GM12892 (cell line): ENCODE results near the gene GPATCH1.

Experiments
- DNase-seq: peaks from one replicate; pipeline ENCODE4 v3.0.0; 2011; ENCODE audit not compliant: insufficient read length
- FAIRE-seq: peaks from 2 replicates; lab custom pipeline; 2011; peaks lifted over from hg19 to GRCh38; lab: Jason Lieb, UNC
- POLR2A ChIP-seq: IDR thresholded peaks from 2 replicates; pipeline ENCODE4 v1.6.1; 2011; ENCODE audit warnings: low read depth, low read length, control low read depth
- POLR2AphosphoS5 ChIP-seq: IDR thresholded peaks from 2 replicates; pipeline ENCODE4 v1.6.1; 2011; ENCODE audit warnings: low read depth, low read length, control low read depth
- TAF1 ChIP-seq: IDR thresholded peaks from 2 replicates; pipeline ENCODE4 v1.6.1; 2011; ENCODE audit warnings: low read depth, mild to moderate bottlenecking, control low read depth, low read length, borderline replicate concordance

Gene GPATCH1

DNA sequence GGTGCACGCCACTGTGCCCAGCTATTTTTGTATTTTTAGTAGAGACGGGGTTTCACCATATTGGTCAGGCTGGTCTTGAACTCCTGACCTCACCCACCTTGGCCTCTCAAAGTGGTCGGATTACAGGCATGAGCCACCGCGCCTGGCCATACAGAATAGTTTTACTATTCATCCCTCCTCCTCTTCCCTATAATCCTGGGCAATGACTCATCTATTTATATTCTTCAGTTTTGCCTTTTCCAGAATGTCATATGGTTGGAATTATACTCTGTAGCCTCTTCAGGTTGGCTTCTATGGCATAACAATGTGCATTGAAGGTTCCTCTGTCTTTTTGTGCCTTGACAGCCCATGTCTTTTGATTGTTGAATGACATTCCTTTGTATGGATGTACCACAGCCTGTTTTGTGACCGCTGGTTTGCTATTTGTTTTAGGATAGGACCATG lies 91.0 kb downstream of the GPATCH1 start:
- no peak for FAIRE-seq
- no peak for TF ChIP-seq POLR2AphosphoS5
- TF ChIP-seq TAF1, result no peak
- no peak for DNase-seq

DNA sequence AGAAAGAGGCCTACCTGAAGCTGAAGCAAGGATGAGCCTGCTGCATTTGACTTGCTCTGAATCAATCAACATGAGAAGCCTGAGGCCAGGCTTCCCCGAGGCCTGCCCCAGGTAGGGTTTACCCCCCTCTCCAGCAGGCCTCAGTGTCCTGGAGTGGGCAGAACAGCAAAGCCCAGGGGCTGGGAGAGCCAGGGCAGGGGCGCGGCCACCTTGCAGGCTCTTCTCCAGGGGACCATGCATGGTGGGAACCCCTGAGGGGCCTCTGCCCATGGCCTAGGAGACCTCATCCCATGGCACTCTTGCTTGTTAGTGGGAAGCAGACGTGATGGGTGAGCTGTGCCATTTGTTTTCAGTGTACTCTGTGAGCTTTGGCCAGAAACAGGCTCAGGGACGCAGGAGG lies 93.2 kb downstream of the GPATCH1 start:
- TF ChIP-seq POLR2AphosphoS5, result no peak
- FAIRE-seq (no peak), DNase-seq (no peak)

DNA sequence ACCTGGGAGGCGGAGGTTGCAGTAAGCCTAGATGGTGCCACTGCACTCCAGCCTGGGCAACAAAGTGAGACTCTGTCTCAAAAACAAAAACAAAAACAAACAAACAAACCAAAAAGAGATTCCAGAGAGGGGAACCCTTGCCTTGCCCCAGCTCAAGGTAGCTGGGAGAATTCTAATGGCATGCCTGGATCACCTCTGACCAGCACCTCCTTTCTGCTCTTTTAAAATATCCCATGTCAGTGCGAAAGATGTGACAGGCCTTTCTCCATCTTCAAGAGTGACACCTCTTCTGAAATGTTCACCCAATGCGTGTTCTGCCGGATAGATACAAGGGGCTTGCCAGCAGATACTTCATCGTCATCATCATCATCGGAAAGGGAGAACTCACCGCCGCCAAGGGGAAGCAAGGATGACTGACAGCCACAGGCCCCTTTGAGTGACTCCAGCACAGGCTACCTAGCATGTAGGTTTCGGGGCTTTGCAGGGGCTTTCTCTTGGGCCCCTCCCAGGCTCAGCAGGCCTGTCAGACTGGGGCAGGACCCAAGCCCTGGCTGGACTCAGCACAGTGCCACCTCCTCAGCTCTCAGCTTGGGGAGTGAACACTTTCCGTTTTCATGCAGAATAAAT lies 94.3 kb downstream of the GPATCH1 start:
- DNase-seq (no peak), FAIRE-seq (no peak)
- no peak for TF ChIP-seq POLR2A
- no peak for TF ChIP-seq POLR2AphosphoS5
- no peak for TF ChIP-seq TAF1

DNA sequence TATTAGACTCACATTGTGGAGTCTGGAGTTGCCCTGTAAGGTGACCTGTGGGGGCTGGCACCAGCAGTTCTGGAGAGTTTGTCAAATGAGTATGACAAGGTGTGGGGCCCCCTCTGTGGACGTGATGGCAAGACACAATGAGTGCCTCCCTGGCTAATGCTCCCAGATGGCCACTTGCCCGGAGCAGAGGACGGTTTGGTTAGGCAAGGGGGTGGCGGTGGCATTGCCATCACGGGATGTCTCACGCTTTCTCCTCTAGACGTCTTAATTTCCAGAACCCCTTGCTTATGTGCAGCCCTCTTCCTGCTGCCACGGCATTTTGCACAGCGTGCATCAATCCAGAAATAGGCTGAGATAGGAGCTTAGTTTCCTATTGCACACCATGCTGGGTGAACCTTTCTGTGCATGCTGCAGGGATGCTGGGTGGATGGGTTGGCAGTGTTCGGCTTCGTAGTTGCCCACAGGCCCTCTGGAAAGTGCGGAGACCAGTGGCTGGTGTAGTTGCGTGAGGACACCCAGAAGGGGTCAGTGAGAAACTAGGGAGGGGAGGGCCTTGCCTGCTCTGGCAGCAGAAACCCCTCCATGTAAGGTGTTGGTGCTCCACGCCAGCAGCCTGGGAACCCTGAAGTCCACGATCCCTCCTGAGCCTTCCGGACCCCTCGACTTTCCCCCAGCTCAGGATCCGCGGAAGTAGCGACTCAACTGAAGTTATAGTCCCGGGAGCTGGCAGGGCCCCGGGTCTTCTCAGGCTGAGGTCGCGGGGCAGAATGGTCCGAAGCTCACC lies 95.1 kb downstream of the GPATCH1 start:
- 0 out of 2 replicates have a peak, but pooled peaks have one; percentile 12 for TF ChIP-seq POLR2AphosphoS5
- no peak for TF ChIP-seq TAF1
- no peak for TF ChIP-seq POLR2A
- DNase-seq (no peak), FAIRE-seq (no peak)

DNA sequence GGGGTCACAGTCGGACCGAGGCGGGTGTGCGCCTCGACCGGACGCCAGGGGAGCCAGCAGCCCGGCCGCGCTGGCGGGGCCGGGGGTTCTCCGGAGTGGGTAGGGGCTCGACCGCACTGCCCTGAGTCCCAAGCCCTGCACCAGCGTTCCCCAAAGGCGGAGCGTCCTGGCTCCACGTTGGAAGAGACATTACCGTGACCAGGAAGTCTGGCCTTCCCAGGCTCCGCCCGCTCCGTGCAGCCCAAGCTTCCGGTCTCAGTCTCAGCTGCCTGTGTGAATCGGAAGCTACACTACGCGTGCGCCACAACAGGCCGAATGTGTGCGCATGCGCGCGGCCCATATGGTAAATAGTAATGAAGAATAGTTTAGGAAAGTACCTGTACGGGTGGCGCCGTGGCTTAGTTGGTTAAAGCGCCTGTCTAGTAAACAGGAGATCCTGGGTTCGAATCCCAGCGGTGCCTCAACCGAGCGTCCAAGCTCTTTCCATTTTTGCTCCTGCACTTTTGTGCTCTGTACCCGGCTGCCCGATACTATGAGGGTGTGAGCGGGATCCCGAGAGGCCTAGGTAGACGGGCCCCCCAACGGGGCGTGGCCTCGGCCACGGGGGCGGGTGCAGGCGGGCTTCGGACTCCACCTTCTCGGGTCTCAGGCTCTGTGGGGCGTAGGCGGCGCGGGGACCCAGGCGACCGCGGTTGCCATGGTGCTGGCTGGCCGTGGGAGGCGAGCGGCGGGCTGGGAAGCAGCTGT lies 95.9 kb downstream of the GPATCH1 start:
- DNase-seq (peak; percentile 96), FAIRE-seq (peak; percentile 97)
- TF ChIP-seq TAF1 (no peak; the same call in 1 of the 2 replicates), POLR2A (peak; percentile 98), POLR2AphosphoS5 (peak; percentile 97)

DNA sequence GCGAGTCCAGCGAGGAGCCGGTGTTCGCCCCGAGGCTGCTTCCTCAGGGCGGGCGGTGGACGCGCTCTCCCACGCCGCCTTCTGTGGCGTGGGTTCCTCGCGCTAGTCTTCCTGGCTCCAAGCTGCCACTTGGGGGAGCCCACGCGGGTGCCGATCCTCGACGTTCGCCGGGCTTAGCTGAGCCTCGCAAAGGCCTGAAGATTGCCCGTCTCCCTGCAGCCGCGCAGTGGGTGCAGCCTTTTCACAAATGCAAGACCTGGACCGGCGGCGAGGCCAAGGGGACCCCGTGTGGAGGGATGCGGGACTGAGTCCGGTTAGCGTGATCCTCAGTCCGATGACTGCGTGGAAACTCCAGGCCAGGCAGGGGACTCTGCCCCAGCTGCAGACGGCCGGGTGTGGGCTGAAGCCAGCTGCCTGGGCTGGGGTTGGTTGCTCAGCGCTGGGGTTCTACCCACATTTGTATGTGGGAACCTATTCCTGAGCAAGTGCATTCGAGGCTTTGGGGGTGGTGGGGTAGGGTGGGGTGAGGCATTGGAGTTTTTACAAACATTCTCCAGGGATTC lies 96.5 kb downstream of the GPATCH1 start:
- no peak for FAIRE-seq
- DNase-seq, result no peak
- TF ChIP-seq TAF1, result no peak
- TF ChIP-seq POLR2A, result no peak
- TF ChIP-seq POLR2AphosphoS5, result no peak
